A172 (cell line): ENCODE data around the gene CASTOR1. TPM values are rescaled to one million over a fixed set of nuclear protein-coding genes. Genes with fewer than 3 reads are reported as not detected.

ENCODE experiments used
- DNase-seq: peaks from one replicate; pipeline ENCODE4 v3.0.0-alpha.2; 2015; ENCODE audit warnings: low spot score
- total RNA-seq: library from RNA; depleted of rRNA; stranded (reverse); fragments of >200 nt; shearing (Covaris generic); gene quantifications from 2 replicates; pipeline ENCODE4 v1.2.3, GENCODE V29; 2014

Gene CASTOR1
- total RNA-seq, 1 experiment from 2014 or later: 12.8 TPM

GRCh38 chr22:30265823-30266444 lies 23.4 kb downstream of the CASTOR1 start:
- DNase-seq: no peak

- DNase-seq: no peak
These were observed 24.1 kb downstream of the CASTOR1 start for GRCh38 chr22:30265131-30265720.

- DNase-seq: no peak
These were observed 25.4 kb downstream of the CASTOR1 start for GRCh38 chr22:30263883-30264282.

GRCh38 chr22:30262917-30263741 lies 26.2 kb downstream of the CASTOR1 start:
- DNase-seq: no peak

GRCh38 chr22:30262112-30262511 lies 27.2 kb downstream of the CASTOR1 start:
- no peak for DNase-seq

GRCh38 chr22:30261134-30261533 lies 28.2 kb downstream of the CASTOR1 start:
- peak; percentile 74 for DNase-seq

- DNase-seq: no peak
These were observed 28.6 kb downstream of the CASTOR1 start for GRCh38 chr22:30260682-30261081.

GRCh38 chr22:30260276-30260675 lies 29.0 kb downstream of the CASTOR1 start:
- DNase-seq: no peak

GRCh38 chr22:30254314-30254713 lies 35.0 kb downstream of the CASTOR1 start:
- no peak for DNase-seq

GRCh38 chr22:30253205-30253852 lies 36.0 kb downstream of the CASTOR1 start:
- DNase-seq: peak; percentile 88

- peak; percentile 78 for DNase-seq
These were observed 36.7 kb downstream of the CASTOR1 start for GRCh38 chr22:30252411-30253204.

GRCh38 chr22:30251711-30252110 lies 37.6 kb downstream of the CASTOR1 start:
- DNase-seq: peak; percentile 75

GRCh38 chr22:30250661-30251267 lies 38.5 kb downstream of the CASTOR1 start:
- peak; percentile 80 for DNase-seq

- no peak for DNase-seq
These were observed 39.2 kb downstream of the CASTOR1 start for GRCh38 chr22:30250039-30250565.

GRCh38 chr22:30249049-30250038 lies 40.0 kb downstream of the CASTOR1 start:
- no peak for DNase-seq

GRCh38 chr22:30248484-30248883 lies 40.8 kb downstream of the CASTOR1 start:
- no peak for DNase-seq

- no peak for DNase-seq
These were observed 41.3 kb downstream of the CASTOR1 start for GRCh38 chr22:30247974-30248373.

- DNase-seq: no peak
These were observed 41.7 kb downstream of the CASTOR1 start for GRCh38 chr22:30247561-30247960.

- DNase-seq: no peak
These were observed 42.4 kb downstream of the CASTOR1 start for GRCh38 chr22:30246814-30247376.
